Measurements from ENCODE around the gene HSP90AB1.

The HSP90AB1 gene

DNA sequence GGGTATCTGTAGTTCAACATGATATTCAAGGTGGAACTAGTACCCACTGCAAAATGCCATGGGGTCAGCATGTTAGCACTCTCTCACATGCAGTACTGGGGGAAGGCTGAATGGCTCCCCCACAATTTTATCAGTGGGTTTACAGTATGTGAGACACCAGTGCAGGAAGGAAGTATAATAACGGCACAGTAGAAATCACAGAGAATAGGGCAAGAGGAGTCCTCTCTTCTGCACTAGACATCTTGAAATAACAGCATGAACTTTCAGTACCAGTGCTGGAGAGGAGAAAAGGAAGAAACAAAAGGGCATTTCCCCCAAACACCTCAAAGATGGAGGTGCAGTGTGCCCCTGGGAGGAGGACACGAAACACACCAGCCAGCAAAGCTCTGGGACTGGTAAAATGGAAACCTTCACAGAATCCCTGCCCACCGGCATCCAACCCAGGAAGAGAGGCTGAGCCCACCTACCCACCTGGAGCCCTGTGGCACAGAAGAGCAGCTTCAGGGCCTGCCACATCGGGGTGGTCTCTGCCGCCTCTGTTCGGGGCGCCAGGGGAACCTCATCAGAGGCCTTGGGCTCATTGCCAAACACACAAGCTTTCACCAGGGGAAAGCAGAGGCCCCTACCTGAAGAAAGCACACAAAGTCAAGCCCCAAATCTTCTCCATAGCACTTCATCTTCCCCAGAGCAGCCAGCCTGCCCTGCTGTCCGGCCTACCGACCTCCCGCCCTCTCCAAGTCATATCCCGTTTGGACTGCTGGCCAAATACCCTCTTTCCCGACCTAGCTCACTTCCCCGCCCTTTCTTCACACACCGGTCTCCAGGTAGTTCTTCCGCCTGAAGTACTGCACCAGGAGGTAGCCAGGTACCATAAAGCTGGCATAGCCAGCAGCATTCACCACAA lies 9.2 kb downstream of the HSP90AB1 start:
- DNase-seq = no peak

DNA sequence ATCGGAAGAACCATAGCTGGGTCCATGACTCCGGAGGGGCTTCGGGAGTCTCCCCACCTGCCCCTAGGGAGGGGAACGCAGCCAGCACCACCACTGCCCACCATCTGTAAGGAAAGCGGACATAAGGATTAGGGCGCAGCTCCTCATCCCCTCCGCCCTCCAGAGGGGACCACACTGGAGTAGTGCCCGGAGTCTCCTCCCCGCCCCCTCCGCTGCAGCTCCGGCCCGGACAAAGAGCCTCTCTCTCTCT lies 9.8 kb downstream of the HSP90AB1 start:
- no peak for DNase-seq

DNA sequence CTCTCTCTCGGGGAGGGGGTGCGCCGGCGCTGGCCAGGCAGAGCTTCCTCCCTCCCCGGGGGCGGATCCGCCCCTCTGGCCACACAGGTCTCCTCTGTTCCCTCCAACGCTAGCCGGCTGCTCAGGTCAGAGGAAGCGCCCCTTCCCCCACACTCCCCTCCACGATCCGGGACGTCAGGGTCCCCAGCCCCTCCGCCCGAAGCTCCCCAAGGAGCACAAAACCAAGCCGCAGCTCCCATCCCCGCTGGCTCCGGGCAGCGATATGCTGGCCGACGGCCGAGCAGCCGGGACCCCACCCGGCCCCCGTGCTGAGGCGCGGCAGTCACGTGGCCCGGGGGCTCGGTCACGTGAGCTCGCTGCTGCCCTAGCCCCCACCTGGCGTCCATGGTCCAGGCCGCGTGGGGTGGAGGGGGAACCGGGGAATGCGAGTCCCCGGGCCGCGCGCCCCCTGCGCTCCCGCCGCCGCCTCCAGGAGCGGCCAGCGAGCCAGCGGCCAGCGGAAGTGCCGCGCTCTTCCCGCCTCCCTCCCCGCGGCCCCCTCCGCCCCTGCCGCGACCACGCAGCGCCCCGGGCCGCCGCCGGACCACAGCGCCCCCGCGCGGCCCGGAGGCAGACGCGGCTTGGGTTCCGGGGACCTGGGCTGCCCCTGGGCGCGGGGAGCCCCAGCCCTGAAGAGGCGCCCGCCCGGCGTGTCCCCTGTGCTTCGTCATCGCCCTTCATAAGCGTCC lies 10.3 kb downstream of the HSP90AB1 start, which contains the start of gene SLC35B2:
Gene SLC35B2 (minus strand): TSS at position 504 of the 728 bp plus-strand sequence. CDS start 118 bp downstream, at position 386.
- DNase-seq = peak; percentile 33 to 54 (median 49)

DNA sequence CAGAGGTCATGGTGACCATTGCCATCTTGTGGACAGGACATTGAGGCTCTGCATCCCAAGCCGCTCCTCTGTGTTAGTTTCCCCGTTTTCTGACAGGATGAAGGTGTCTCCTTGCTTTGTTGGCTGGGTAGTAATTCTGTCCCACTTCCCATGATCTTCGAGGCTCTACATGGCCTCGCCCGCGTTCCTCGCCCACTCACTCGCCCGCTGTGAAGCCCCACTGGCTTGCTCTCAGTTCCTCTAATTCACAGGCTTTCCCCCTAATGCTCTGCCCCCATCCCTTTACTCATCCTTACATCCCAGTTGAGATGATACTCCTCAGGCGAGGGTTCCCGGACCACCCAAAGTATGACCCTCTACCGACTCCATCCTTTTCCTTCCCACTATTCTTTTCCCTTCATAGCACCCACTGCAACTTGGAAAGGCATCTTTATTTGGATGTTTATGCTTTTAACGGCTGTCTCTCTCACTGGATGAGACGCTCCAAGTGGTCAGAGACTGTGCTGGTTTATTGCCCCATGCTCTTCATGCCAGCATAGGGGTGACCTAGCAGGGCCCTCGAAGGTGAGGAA lies 10.9 kb downstream of the HSP90AB1 start:
- no peak for DNase-seq

DNA sequence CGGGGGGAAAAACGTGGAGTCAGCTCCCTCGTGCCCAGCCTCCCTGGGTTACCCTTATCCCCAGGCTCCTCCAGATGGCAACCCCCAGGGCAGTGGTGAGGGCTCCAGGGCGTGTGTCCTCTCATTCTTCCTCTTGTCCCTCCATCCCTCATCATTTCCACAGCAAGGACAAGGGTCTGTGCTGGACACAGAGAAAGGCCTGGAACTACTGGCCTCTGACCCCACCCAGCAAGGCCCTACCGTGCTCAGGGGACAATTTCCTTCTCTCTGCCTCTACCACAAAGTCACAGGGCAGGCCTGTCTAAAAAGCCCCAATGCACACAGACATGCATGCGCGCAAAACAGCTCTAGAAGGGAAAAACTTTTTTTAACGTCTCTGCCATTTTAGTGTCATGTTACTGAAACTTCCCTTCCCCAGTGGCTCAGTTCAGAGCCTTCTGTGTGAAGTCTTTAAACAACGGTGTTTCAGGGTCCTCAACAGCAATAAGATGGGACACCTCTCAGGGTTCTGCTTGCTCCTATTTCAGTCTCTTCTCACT lies 11.5 kb downstream of the HSP90AB1 start:
- no peak for DNase-seq

DNA sequence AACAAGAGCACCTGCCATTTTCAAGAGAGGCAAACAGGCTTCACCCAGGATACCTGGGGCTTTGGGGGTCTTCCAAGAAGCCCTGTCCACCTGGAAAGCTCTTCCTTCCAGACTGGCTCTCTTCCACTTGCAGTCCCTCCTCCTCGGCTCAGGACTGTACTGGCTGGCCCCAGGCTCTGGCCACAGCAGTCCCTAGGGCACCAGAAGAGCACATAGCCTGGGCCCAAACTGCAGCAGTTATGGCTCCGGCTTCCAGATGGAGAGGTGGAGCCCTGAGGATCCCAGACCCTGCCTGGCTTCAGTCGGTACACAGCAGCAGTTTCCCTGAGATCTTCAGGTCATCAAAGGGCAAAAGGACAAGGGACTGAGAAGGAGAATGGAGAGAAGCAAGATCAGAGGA lies 12.0 kb downstream of the HSP90AB1 start:
- DNase-seq = no peak

DNA sequence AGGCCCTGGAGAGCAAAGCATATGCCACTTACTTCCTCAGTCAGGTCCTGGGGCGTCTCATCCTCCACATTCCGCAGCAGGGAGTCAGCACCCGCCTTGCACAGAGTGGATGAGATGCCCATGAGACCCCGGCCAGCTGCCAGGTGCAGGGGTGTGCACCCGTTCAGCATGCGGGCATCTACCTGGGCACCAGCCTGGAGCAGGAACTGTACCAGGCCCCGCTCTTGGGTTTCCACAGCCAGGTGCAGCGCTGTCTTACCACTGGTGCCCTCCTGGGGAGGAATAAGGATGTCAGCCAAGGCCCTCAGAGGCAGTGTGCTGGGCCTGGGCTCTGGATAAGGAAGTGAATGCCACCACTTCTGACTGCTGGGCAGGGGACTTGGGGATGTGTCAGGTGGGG lies 13.1 kb downstream of the HSP90AB1 start:
- no peak for DNase-seq

DNA sequence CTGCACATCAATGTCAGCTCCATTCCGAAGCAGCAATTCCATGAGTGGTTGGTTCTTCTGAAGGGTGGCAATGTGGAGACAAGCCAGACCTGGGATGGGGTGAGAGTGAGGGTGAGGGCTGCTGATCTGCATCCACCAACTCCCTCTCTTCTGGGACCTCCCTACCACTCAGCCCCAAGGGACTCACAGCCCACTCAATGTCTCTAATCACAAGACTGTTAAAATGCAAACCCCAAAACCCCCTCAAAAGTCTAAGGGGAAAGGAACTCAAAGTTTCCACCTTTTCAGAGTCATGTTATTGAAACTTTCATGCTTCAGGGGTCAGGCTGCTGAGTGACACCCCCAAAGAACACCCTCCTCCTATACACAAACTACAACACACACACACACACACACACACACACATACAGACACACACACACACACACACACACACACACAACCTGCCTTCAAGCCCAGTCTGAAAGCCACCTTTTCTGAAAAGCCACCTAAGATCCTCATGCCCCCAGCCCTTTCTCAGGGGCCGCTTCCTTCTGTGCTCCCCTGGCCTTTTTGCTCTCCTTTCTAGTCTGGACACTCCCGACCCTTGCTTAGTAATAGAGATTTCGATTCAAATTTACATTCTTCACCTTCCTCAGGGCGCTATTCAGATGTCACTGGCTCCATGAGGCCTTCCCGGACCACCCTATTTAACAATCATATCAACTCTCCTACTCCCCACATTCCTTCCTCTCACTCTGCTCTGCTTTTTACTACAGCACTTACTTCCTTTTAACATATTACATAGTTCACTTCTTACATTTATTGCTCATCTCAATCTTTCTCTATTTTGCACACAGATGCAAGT lies 13.8 kb downstream of the HSP90AB1 start:
- no peak for DNase-seq

DNA sequence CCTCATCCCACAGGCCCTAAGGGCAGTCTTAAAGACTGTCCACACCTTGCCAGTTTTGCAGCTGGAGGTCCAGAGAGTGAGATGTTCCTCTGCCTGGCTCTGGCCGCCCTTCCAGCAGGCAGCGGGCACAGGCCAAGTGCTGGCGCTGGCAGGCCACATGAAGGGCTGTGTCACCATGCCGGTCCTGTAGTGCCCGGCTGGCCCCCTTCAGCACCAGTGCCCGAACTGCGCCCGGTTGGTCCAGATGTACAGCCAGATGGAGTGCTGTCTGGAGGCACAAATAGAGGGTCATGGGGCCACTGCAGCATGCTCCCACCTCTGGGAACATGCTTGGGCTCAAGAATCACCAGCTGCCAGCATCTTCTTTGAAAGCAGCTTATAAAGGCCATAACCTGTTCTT lies 14.7 kb downstream of the HSP90AB1 start:
- no peak for DNase-seq

DNA sequence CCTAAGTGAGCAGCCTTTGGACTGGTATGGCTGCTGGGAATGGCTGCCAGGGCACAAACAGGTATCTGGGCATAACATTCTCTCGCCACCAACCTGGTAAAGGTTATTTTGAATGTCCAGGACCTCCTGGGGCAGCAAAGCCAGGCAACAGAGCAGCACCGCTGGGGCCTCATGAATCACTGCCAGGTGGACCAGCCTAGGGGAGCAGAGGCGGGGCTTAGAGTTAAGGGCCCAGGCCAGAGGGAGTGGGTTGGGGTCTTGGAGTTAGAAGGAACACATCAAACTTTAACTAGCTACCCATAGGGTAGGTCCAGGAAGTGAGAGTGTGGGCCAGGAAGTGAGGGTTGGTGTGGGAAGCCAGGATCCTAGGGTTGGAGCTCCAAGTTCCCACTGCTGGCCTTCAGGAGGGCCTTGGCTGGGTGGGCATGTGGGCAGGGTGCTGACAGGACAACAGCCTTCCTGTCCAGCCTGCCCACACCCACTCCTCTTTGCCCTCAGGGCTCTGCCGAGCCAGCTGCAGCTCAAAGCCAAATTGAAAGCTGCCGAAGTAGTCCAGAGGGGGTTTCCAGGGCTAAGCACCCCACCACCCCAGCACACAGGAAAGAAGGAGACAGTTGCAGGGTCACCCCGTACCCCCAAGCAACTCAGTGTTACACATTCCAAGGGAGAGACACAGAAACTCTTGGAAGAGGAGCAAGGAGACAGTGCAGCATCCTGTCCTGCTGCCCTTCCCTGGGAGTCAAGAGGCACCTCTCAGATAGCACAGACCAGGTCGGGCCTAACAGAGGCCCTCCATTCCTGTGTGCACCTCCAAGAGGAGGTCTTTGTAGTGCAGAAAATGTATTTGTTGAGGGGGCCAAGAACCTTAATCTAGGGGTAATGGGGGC lies 15.8 kb downstream of the HSP90AB1 start:
- DNase-seq = no peak

DNA sequence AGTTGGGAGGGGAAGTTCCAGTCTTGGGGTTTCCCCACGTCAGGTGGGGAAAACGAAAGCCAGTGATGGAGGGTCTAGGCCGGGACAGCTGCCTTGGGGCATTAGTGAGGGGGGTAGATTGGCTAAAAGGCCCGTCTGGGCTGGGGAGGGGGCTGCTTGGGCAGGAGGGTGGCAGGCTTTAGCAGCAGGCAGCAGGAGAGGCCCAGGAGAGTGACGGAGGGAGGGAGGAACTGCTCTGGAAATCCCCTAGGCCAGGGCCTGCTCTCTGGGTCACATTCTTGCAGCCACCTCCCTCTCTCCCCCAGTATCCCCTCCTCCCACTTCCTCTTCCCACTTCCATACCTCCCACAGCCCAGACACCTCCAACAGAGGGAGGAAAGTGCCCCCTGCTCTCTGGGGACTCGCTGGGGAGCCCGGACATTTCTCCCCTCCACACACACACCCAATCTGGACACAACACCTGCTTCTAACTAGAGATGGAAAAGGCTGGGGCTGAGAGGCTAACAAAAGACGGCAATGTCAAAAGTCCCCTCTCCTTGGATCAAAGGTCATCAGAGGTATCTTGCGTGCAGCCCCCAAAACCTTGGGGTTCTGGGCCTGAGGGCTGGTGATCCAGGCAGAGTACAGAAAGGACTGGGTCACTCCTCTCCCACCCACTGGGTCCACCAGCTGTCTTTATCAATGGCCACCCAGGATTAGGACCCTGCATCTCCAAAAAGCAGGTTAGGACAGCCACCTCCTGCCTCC lies 16.6 kb downstream of the HSP90AB1 start:
- DNase-seq = no peak

DNA sequence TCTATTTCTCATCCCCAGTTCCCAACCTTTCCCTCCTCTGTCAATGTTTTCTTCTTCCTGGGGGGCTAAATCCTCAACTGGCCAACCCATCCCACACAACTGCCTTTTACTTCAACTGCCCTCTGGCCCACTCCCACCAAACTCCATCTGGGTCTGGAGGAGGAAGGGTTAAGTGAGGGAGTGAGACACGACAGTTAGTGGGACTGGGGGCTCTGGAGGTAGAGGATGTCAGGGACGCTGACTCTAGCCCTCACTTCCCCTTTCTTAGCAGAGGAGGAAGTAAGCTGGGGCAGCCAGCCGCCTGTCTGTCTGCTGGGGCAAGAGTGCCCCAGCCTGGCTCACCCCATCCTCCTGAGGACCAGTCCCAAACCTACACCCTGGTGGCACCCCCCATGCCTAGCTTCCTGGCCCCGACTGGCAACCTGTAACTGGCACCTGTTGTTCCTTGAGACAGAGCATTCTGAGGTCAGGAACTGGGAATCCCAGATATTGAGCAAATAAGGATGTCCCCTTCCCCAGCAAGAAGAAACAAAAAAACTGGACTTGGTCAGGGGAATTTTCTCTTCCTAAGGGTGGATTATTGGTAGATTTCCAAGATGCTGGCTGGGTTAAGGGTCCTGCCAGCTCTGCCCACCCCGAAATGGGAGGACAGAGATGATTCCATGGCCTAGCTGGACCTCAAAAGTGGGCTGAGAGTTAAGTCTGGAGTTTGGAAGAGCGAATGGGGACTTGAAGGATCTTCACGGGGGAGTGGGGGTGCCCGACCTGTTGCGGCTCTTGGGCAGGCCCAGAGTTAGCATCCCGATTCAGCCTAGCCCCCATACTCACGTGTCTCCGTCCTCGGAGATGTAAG lies 17.5 kb downstream of the HSP90AB1 start:
- DNase-seq = peak in 1 of 4 experiments; percentile 24

DNA sequence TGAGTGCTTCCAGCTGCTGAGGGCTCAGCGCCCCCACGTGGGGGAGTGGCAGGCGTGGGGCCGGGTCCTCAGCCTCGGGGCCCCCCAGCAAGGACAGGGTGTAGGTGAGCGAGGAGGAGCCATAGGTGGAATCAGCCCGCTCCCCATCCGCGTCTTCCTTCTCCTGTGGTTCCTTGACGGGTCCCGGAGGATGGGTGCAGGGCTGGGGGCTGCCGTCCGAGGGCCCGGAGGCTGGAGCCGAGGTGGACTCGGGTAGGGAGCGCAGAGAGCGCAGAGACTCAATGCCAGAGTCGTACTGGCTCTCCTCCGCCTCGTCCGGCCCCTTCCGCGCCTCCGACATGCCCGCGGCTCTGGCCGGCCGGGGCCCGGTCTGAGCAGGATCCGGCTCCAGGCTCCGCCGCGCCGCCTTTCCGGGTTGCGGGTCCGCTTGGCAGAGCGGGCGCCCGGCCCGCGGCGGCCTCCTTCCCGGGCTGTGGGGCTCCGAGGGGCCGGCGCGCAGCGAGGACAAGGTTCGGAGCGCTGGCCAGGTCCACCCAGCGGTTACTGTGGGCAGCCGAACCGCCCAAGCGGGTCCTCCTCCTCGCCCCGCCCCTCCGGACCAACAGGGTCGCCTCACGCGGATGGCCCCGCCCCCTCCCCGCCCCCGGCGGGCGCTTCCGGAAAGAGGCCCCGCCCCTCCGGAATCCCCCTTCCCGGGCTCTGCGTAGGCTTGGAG lies 18.3 kb downstream of the HSP90AB1 start, which contains the start of gene NFKBIE:
Gene NFKBIE (minus strand): TSS at position 545 of the 715 bp plus-strand sequence. CDS start 205 bp downstream, at position 340.
- DNase-seq = peak; percentile 83 to 94 (median 88)

DNA sequence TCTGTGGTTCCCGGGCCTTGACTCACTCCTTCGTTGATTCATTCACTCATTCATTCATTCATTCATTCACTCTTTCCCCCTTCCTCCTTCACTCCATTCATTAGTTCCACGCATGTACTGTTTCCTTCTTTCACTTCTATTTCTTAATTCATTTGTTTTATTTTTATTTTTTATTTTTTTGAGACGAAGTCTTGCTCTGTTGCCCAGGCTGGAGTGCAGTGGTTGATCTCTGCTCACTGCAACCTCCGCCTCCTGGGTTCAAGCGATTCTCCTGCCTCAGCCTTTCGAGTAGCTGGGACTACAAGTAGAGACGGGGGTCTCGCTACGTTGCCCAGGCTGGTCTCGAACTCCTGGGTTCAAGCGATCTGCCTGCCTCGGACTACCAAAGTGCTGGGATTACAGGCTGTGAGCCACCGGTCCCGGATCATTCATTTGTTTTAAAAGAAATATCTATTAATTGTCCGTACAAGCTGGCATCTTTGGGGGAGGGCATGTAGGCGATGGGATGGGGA lies 18.9 kb downstream of the HSP90AB1 start:
- DNase-seq = no peak

DNA sequence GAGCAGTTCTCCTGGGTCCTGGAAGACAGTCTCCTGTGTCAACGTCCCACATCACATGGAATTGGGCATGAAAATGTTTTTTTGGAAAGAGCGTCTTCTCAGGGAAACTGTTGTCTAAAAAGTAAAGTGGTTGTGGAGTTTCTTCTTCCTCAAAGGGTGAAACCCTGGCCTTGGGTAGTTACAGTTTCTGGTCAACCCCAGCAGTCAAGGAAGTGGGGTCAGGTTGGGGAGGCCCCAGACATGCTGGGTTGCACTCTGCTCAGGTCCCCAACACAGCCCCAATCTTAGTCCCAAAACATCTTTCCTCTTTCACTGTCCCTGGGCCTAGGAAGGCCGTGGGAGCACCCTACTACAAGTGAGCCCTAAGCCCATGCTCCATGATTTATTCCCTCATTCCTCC lies 19.4 kb downstream of the HSP90AB1 start:
- no peak for DNase-seq

DNA sequence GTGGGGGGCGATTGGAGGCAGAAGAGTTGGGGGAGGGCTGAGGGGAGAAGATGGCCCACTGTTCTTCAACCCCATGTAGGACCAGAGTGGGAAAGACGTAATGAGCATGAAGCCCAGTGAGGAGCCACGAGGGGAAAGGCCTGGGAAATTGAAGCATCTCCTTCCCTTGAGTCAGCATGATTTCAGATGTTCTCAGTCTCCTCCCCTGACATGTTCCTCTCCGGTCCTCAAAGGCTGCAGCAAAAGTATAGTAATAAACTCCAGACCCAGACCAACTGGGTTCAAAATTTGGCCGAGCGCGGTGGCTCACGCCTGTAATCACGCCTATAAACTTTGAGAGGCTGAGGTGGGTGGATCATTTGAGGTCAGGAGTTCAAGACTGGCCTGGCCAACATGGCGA lies 20.4 kb downstream of the HSP90AB1 start:
- DNase-seq = no peak

DNA sequence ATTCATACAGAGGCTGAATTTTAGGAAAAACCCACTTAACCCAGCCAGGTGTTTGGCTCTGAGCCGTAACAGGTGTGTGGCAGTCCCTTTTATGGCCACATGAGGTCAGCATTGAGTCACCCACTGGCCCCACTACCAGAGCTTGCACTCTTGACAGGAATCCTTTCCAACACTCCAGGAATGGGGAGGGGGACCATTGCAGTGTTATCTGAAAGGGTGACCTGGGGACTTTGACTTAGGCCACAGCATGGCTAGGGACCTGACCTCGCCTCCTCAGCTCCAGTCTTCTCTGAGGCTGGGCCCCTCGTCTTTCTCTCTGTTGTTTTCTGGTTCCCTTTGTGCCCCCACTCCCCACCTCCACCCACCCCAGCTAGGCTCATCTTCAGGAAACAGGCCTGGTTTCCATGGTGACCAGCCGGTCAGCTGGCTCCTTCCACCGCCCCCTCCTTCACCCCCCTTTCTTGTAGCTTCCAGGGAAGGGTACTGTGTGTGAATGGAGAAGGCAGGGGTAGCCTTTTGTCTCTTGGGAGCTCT lies 21.3 kb downstream of the HSP90AB1 start:
- DNase-seq = peak in 3 of 4 experiments; percentile 29 to 38 (median 37)

DNA sequence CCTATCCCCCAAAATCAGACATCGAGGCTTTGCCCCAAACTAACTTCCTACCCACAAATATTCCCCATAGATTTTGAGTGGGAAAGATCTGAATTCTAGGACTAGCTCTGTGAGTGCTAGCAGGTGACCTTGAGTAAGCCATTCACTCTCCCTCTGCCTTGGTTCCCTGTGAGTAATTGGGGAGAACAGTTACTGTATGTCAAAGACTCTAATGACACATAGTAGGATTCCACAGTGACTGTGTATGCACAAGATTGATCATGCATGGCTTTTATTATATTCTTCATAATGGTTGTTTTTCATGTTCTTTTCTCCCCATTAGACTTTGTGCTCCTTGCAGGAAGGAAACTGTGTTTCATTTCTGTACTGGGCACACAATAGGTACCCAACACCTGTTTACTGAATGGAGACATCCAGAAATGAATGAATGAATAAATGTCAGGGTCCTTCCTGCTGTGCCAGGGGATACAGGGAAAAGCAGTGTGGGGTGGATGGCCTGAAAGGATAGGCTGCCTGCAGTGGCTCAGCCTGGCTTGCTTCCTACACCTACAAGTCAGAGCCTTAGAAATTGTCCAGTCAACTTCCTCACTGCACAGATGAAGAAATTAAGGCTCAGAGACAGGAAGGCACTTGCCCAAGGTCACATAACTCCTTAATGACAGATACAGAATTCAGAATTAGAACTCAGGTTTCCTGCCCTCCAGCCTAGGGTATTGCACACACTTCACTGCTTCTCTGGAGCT lies 22.4 kb downstream of the HSP90AB1 start:
- DNase-seq = no peak

All from activated CD4-positive, CD25-positive, alpha-beta regulatory T cell (primary cell).